Adrenal gland (tissue), 5 donors: ENCODE results near the gene CREB5.

Source experiments
- POLR2A ChIP-seq, 2 donors: fragments of 450-650 bp; IDR thresholded peaks; one replicate each; pipeline ENCODE4 v1.6.1; 2017; ENCODE audit warnings: antibody characterized with exemption in 2 of 2, mild to moderate bottlenecking in 2 of 2, moderate library complexity in 1 of 2
- TF ChIP-seq, protein P1 (sequence below), 6 experiments: fragments of 450-650 bp in 4 of 6; fragments of 200-600 bp in 2 of 6; sonication (generic) in 1 of 6; IDR thresholded peaks; 1 replicate in 5 of 6; 2 replicates in 1 of 6; pipeline versions ENCODE4 v1.5.1 to v1.8.0; 2016 to 2021; ENCODE audit warnings: antibody characterized with exemption in 6 of 6, mild to moderate bottlenecking in 2 of 6, moderate library complexity in 1 of 6
- donor health status: DM: no; HTN: no; CAD: no.

- TF ChIP-seq, protein P1, sequence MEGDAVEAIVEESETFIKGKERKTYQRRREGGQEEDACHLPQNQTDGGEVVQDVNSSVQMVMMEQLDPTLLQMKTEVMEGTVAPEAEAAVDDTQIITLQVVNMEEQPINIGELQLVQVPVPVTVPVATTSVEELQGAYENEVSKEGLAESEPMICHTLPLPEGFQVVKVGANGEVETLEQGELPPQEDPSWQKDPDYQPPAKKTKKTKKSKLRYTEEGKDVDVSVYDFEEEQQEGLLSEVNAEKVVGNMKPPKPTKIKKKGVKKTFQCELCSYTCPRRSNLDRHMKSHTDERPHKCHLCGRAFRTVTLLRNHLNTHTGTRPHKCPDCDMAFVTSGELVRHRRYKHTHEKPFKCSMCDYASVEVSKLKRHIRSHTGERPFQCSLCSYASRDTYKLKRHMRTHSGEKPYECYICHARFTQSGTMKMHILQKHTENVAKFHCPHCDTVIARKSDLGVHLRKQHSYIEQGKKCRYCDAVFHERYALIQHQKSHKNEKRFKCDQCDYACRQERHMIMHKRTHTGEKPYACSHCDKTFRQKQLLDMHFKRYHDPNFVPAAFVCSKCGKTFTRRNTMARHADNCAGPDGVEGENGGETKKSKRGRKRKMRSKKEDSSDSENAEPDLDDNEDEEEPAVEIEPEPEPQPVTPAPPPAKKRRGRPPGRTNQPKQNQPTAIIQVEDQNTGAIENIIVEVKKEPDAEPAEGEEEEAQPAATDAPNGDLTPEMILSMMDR (IDR thresholded peaks at IDR 0.05): no peak
- TF ChIP-seq POLR2A (IDR thresholded peaks at IDR 0.05): no peak
Observed at GRCh38 chr7:28418966-28419365, 6.6 kb downstream of the CREB5 start.
